ENCODE results near the gene ADAMTSL3.

The ADAMTSL3 gene

DNA sequence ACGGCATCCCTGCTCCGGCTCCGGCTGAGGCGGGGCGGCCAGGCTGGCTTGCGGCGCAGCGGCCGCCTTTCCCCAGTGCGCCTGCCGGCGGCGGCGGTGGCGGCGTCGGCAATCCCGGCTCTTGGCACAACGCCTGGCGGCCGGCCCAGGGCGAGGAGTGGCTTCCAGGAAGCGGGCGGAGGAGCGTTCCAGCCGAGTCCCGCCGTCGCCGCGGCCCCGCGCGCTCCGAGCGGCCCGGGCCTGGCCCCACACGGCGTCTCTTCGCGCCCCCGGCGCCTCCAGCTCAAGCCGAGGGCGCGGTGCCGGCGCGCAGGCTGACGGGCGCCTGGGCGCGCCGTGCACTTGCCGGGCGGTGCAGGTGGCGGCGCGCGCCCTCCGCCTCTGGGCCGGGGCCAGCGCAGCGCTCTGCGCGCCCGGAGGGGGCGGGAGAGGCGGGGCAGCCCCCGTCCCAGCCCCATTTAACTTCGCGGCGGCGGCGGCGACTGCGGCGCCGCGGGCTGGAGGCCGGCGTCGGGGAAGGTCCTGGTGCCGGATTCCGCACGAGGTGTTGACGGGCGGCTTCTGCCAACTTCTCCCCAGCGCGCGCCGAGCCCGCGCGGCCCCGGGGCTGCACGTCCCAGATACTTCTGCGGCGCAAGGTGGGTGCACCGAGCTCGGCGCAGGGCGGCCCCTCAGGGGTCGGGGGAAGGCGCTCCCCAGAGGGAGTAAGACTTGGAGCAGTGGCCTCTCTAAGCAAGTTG lies at the start of gene ADAMTSL3:
TSS of gene ADAMTSL3 (plus strand) at position 485 of the 740 bp plus-strand sequence. CDS start 1,639 bp downstream, outside the sequence.
- no peak for DNase-seq (ENCODE audit: low read depth in 2 of 2)

- no peak for DNase-seq (ENCODE audit: low read depth in 2 of 2)
These were observed 49.4 kb upstream of the ADAMTSL3 start for GRCh38 chr15:83604549-83604948.

DNA sequence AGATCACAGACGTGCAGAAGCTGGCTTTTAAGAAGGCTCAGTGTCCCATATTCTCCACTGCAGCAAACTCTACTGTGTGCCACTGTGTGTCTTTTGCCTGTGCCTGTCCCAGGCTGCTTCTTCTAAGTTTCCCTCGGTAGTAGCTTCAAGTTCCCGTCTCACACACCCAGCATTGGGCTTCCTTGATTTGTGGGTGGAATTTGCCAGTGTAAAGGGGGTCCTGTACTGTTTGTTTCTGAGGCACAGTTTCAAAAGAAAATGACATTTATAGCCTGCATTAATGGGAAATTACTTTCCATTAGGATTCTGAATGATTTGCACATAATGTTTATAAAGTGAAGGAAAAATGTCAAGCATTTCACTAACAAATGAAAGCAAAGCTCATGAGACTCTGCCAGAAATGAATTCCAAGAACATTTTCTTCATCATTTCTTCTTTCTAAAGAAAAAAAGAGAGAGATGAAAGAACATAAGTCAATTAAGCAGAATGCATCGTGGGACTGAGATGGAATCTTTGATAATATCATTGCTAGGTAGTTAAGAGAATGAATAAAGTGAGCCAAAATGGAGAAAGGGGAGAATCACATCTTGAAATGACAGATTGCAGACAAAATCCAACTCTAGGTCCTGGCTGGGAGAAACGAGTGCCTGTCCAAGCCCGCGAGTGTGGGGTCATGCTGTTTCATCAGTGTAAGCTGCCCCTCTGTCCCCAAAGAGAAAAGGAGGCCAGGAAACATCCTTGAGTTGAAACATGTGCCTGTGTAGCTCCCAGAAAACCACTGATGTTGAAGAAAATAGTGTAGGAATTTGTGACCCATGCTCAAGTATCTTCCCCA lies 48.6 kb upstream of the ADAMTSL3 start:
- DNase-seq (ENCODE audit: low read depth in 2 of 2): no peak

GRCh38 chr15:83610132-83610531 lies 43.8 kb upstream of the ADAMTSL3 start:
- DNase-seq (ENCODE audit: low read depth in 2 of 2): no peak

GRCh38 chr15:83610901-83611685 lies 42.8 kb upstream of the ADAMTSL3 start:
- DNase-seq (ENCODE audit: low read depth in 2 of 2): no peak

DNA sequence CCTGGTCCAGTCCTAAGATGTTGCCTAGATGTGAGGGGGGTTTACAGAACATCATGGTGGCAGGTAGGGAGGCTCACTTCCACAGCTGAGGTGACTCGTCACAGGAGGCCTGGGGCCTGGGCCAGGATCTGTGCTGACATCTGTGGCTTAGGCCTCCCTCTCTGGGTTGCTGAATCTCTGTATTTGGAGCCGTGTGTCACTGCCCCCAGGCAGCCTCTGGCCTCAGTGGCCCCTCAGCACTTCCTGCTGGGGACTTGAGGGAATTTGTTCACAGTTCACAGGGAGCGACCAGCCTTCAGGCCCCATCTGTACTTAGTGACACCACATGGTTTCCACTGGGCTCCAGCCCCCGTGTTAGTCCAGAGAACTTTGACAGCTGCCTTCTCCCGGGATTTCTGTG lies 41.7 kb upstream of the ADAMTSL3 start:
- no peak for DNase-seq (ENCODE audit: low read depth in 2 of 2)

GRCh38 chr15:83612898-83613635 lies 40.9 kb upstream of the ADAMTSL3 start:
- DNase-seq (ENCODE audit: low read depth in 2 of 2): no peak

DNA sequence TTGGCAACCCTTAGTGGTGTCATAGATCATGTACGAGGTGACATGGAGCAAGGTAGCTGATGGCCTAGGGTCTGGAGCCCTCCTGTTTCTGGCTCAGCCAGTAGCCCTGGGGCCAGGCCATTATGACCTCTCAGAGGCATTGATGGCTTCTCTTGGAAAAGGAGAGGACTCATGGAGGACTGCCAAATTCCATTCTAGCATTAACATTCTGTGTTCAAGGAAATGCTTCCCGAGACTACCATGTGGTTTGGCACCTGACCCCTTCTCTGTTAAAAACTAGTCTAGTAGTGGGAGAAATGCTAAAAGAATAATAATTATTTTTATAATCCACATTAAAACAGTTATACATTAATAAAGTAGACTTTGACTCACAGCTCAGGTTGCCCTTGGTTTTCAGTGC lies 40.2 kb upstream of the ADAMTSL3 start:
- no peak for DNase-seq (ENCODE audit: low read depth in 2 of 2)

DNA sequence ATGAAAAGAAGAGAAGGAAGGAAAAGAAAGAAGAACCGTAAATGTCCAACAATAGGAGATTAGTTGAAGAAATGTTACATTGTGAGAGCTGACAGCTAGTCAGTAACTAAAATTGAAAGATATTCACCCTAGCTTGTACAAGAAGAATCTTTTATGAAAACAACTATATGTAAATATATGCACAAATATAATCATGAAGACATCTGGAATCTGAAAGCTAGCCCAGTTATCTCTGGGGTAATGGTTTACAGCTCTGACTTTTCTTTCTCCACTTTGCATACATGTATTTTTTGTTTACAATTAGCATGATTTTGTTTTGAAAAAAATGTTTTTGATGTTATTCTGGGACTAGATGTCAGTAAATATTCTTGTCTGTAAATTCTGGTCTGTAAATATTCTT lies 37.1 kb upstream of the ADAMTSL3 start:
- DNase-seq (ENCODE audit: low read depth in 2 of 2): no peak

- no peak for DNase-seq (ENCODE audit: low read depth in 2 of 2)
These were observed 27.6 kb upstream of the ADAMTSL3 start for GRCh38 chr15:83626171-83626802.

- DNase-seq (ENCODE audit: low read depth in 2 of 2): no peak
These were observed 22.4 kb upstream of the ADAMTSL3 start for GRCh38 chr15:83631534-83631933.

DNA sequence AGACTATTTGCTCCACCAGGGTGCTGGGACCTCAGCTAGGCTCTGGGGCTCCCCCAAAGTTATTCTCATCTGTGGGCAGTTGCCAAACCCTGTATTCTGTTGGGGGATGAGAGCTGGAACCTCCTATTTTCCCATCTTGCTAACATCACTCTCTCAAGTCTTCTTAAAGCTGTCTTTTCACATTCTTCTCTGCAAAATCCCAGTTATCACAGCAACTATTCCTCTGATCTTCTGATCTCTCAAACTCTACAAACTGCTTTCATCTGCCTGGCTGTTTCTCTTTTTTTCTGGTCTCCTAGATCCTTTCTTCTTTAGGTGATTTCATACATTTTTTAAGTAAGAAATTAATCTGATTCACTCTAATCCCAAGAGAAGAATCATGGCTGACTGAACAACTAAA lies 10.7 kb upstream of the ADAMTSL3 start:
- no peak for DNase-seq (ENCODE audit: low read depth in 2 of 2)

DNA sequence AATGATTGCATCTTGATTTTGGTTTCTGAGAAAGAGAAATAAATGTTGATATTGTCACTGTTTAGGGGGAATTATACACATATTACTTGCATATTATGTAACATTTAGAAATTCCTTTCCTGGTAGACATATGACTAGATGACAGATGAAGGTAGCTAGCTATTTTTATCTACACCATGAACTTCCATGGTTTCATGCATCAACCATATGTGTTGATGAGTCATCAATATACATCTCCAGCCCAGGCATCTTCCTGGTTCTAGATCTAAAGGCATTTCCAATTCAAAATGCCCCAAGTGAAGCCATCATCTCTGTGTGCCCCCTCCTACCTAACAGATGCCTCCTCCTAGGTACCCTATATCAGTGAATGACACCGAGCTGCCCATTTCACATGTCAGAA lies 9.5 kb upstream of the ADAMTSL3 start:
- no peak for DNase-seq (ENCODE audit: low read depth in 2 of 2)

DNA sequence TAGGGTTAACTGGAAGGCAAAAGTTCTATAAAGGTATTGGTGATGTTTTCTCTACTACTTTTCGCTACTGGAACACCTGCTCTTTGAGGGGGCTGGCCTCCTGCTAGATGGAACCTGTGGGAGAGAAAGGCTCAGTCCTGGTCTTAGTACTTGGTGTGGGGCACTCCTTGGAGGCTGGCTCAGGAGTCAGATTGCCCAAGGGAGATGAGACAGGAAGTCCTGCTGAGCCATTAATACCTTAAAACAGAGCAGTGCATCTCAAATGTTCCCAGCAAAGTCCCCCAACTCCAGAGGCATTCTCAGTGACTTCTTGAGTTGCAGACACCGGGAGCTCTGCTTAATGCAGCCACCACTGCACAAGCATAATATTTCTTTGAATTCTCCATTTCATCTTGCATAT lies 3.1 kb upstream of the ADAMTSL3 start:
- no peak for DNase-seq (ENCODE audit: low read depth in 2 of 2)

DNA sequence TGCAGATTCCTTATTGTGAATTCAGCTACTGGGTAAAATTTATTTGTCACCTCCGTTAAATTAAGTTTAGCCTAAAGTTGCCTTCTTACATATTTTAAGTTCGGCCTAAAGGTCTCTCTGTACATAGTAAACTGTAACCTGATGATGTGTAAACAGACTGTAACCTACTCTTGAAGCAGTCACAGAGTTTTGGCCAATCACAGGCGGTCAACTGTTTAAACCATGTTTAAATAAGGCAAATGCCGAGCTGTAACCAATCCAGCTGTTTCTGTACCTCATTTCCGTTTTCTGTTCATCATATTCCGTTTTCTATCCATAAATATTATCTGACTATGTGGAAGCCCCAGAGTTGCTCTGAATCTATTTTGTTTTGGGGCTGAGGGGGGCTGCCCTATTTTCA lies 2.4 kb upstream of the ADAMTSL3 start:
- DNase-seq (ENCODE audit: low read depth in 2 of 2): no peak

- no peak for DNase-seq (ENCODE audit: low read depth in 2 of 2)
These were observed 1.2 kb upstream of the ADAMTSL3 start for GRCh38 chr15:83652626-83653204.

- no peak for DNase-seq (ENCODE audit: low read depth in 2 of 2)
These were observed 660 bp upstream of the ADAMTSL3 start for GRCh38 chr15:83653288-83653638.

DNA sequence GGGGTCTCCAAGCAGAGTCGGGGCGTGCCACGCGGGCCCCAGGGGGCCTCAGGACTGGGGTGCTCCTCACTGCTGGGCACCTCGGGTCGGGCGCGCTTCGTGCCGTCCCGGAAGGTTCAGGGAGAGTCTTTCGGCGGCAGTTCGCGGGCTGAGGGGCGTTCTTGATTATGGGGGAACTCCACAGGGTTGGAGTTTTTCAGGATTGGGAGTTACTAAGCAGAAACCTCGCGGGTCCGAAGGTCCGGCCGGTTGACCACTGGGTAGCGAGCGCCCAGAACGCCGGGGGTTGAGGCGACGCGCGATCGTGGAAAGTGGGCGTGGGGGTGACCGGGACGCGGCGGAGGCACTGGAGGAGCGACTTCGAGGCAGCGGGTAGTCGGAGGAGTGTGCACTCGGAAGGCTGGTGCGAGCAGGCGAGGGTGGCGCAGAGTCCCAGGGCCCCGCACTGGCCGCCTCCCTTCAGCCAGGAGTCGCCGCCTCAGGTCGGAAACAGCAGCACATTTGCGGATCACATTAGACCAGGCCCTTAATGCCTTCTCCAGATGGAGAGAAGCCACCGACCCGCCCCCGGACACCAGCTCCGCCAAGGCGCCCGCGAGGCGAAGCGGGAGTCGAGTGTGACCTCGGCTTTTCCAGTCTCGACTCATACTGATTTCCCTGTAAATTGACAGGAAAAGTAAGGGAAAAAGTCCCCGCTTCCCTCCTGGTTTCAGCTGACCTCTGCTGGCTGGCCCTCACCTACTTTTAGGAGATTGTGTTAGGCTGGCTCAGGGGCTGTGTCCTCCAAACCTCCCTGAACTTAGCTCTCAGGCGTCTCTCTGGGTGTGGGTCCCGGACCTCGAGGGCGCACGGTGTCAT lies 685 bp downstream of the ADAMTSL3 start:
- no peak for DNase-seq (ENCODE audit: low read depth in 2 of 2)

- DNase-seq (ENCODE audit: low read depth in 2 of 2): no peak
These were observed 1.3 kb downstream of the ADAMTSL3 start for GRCh38 chr15:83655237-83655616.

GRCh38 chr15:83656192-83656591 lies 2.3 kb downstream of the ADAMTSL3 start:
- no peak for DNase-seq (ENCODE audit: low read depth in 2 of 2)
